GM19193 (cell line): ENCODE measurements around the gene THRB.

Source experiments
- POLR2A ChIP-seq: IDR thresholded peaks from 4 replicates; pipeline ENCODE4 v1.6.1; 2011; ENCODE audit not compliant: insufficient read depth, insufficient read length; ENCODE audit errors: extremely low read depth

The THRB gene

GRCh38 chr3:24229468-24230221 lies 265.0 kb downstream of the THRB start:
- TF ChIP-seq POLR2A, result no peak

GRCh38 chr3:24227635-24228034 lies 267.0 kb downstream of the THRB start:
- TF ChIP-seq POLR2A, result no peak

- no peak for TF ChIP-seq POLR2A
Observed at GRCh38 chr3:24226397-24226796, 268.3 kb downstream of the THRB start.

- TF ChIP-seq POLR2A, result no peak
Observed at GRCh38 chr3:24225385-24225950, 269.2 kb downstream of the THRB start.

GRCh38 chr3:24224666-24225384 lies 269.8 kb downstream of the THRB start:
- TF ChIP-seq POLR2A, result no peak

GRCh38 chr3:24222165-24222805 lies 272.4 kb downstream of the THRB start:
- no peak for TF ChIP-seq POLR2A

GRCh38 chr3:24220859-24221657 lies 273.6 kb downstream of the THRB start:
- TF ChIP-seq POLR2A, result no peak

- TF ChIP-seq POLR2A, result no peak
Observed at GRCh38 chr3:24215502-24215901, 279.1 kb downstream of the THRB start.

GRCh38 chr3:24211381-24211780 lies 283.3 kb downstream of the THRB start:
- TF ChIP-seq POLR2A, result no peak

- no peak for TF ChIP-seq POLR2A
Observed at GRCh38 chr3:24202071-24202470, 292.6 kb downstream of the THRB start.

GRCh38 chr3:24201301-24201700 lies 293.3 kb downstream of the THRB start:
- no peak for TF ChIP-seq POLR2A

GRCh38 chr3:24199775-24200247 lies 294.8 kb downstream of the THRB start:
- TF ChIP-seq POLR2A, result no peak

- no peak for TF ChIP-seq POLR2A
Observed at GRCh38 chr3:24199300-24199699, 295.4 kb downstream of the THRB start.

GRCh38 chr3:24198728-24199127 lies 295.9 kb downstream of the THRB start:
- TF ChIP-seq POLR2A, result no peak
